ENCODE results near the gene KRR1.

- TF ChIP-seq TCF12 (IDR thresholded peaks at IDR 0.05) (0 out of 2 replicates have a peak, but pooled peaks have one; percentile 19), CTCF (IDR thresholded peaks at IDR 0.05) (no peak), MAX (IDR thresholded peaks at IDR 0.05; ENCODE audit: low read depth) (no peak), POLR2AphosphoS5 (IDR thresholded peaks at IDR 0.05; ENCODE audit: low read depth, low read length) (no peak), REST (IDR thresholded peaks at IDR 0.05; ENCODE audit: low read depth, low read length) (no peak), EZH2phosphoT487 (IDR thresholded peaks at IDR 0.05; ENCODE audit: borderline replicate concordance, low read depth) (no peak), RAD21 (IDR thresholded peaks at IDR 0.05; ENCODE audit: low read length) (no peak), RXRA (IDR thresholded peaks at IDR 0.05; ENCODE audit: borderline replicate concordance, low read depth) (no peak), ELF1 (IDR thresholded peaks at IDR 0.05) (no peak)
Measured at GRCh38 chr12:75452675-75453330, 58.6 kb downstream of the KRR1 start.

All from SK-N-SH (cell line).